Medulla oblongata (tissue), 1 donor: ENCODE data around the gene VIPR1.

ENCODE experiments used
- DNase-seq: peaks from one replicate; pipeline ENCODE4 v3.0.0-alpha.2; 2015; ENCODE audit errors: extremely low spot score

VIPR1 gene

GRCh38 chr3:42511201-42511600, 8.8 kb downstream of the VIPR1 start:
- no peak for DNase-seq

- DNase-seq: no peak
Measured at GRCh38 chr3:42511736-42512135, 9.3 kb downstream of the VIPR1 start.

DNA sequence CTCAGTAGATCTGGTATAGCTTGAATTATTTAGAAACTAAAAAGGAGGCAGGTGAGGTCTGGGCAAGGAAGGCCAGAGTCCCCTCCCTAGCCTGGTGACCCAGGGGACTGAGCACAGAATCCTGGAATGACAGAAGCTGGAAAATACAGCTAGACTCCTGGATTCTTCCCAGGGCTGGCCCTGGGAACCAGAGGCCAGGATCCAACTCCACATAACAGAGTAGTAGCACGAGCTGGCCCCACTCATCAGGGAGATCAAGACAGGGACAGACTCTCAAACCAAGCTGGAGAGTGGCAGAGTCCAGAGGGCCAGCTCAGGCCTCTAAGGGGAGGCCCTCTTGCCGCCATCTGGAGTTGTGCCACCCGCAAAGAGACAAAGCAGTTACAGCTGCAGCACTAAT, 10.7 kb downstream of the VIPR1 start:
- DNase-seq: no peak

DNA sequence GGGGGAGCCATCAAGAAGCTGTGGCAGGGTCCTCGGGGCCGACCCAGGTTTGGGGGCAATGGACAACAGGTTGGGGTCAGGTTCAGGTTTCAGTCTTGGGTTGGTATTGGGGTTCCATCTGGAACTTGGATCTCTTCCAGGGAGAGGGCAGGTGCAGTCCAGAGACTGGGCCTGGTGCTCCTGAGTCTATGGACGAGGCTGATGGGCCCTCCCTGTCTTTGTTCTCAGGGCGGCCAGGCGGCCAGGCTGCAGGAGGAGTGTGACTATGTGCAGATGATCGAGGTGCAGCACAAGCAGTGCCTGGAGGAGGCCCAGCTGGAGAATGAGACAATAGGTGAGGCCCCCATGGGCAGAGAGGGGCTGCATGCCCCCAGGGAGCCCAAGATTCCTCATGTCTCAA, 11.1 kb downstream of the VIPR1 start:
- DNase-seq: no peak

- DNase-seq: no peak
Measured at GRCh38 chr3:42514876-42515275, 12.4 kb downstream of the VIPR1 start.

DNA sequence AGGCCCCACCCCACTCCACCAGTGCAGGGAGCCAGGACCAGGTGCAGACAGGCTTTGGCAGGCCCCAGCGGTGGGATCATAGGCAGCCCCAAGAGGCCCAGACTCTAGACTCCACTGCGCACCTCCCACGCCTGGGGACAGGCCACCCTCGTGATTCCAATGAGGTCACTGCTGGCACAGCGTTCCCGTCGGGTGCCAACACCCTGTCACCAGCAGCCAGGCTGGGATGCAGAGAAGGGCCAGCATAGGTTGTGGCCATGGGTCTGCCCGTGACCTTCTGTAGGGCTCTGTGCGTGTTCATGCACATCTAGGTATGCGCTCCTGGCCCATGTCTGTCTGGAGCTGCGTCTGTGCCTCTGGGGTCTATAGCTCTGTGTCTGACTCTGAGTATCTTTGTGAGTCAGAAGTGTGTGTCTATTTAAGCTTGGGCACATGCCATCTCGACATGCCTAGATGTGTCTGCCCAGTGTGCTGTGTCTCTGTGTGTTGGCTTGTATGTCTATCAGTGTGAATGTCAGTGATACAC, 13.0 kb downstream of the VIPR1 start:
- DNase-seq: no peak

DNA sequence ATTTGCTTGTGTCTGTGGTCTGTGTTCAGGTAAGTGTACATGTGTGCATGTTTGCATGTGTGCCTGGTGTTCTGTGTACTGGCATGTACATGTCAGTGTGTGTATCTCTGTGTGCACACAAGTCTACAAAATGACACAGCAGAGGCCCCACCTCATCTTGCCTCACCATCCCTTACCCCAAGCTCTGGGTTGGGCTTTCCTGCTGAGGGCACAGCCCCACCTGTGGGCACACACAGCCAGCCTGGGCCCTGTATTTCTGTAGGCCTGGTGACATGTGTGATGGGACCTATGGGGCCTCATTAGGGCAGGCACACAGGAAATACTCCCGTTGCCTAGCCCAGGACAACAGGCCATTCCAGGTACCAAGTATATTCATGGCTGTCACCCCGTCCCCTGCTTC, 13.5 kb downstream of the VIPR1 start:
- DNase-seq: no peak

DNA sequence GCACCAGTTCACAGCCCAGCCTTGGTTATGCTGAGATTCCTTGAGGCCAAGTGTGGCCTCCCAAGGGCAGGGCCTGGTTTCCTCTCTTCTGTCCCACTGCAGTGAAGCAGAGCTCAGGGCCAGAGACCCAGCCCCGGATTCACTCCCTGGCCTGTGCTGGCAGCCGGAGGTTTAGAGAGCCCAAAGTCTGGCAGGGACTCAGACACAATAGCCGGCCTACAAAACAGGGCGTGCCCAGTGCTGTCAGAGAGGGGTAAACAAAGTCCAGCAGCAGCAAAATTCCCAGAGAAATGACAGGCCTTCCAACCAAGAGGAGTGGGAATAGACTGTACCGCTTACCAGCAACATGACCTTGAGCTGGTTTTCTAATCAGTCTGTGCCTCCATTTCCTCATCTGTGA, 14.0 kb downstream of the VIPR1 start:
- DNase-seq: no peak

DNA sequence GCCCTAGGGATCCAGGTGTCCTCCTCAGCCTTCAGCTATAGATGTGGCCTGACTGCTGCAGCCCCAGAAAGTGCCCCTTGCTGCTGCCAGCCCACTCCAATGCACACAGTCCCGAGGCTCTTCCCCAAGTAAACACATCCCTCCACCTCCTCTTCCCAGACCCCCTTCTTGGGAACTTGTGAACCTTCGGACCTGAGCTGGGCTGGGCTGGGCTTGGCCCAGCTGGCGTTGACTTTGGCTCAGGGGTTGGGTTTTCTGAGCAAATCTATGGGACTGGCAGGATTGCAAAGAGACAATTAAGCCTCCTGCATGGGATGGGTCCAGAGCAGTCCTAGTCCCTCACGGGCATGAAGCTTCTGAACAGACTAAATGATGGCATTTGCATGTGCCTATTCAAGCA, 14.7 kb downstream of the VIPR1 start:
- no peak for DNase-seq

DNA sequence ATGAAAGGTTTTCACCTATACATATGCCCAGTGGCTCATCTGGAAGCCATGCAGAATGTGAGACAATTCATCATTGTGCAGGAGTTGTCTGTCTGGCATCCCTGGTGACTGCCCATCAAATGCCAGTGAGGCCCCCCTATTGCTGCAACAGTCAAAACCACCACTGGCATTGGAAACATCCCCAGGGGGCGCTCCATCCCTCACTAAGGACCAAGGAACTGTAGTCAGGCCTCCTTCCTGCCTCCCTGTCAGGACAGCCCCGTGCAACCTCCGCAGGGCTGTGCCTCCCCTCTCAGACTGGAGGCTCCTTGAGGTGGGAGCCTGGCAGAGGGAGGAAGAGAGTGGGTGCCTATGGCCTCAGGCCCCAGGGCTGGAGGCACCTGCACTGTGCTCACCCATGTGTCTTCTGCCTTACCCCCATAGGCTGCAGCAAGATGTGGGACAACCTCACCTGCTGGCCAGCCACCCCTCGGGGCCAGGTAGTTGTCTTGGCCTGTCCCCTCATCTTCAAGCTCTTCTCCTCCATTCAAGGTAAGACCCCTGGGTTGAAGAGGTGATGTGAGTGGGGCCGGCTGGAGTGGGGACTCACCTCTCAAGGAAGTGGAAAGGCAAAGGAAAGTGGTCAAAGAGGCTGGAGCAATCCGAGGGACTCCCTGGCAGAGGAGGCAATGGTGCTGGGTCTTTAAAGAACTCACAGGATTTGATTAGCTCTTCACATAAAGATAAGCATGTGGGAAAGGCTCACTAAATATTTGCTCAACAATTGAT, 16.5 kb downstream of the VIPR1 start:
- DNase-seq: no peak

- DNase-seq: no peak
Measured at GRCh38 chr3:42519568-42519962, 17.1 kb downstream of the VIPR1 start.

- no peak for DNase-seq
Measured at GRCh38 chr3:42520336-42520735, 17.9 kb downstream of the VIPR1 start.

- no peak for DNase-seq
Measured at GRCh38 chr3:42520906-42521305, 18.5 kb downstream of the VIPR1 start.

- DNase-seq: no peak
Measured at GRCh38 chr3:42524751-42525150, 22.3 kb downstream of the VIPR1 start.

DNA sequence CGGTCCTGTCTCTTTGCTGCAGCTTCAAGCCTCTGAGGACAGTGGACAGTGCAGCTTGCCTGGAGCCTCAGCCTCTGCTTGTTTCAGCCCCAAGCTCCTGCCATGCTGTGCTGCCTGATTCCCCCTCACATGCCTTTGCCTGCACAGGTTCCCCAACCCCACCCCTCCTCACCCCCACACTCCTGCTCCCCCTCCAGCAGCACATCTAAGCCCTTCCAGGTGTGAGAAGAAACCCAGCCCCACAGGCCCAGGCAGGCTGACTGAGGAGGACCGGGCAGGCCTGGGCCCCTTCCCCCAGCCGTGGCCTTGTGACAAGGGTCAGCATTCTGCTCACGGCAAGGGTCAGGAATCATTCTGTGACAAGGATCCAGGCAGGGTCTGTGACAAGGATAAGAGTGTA, 22.8 kb downstream of the VIPR1 start:
- DNase-seq: no peak

- no peak for DNase-seq
Measured at GRCh38 chr3:42525736-42526345, 23.4 kb downstream of the VIPR1 start.

- no peak for DNase-seq
Measured at GRCh38 chr3:42526616-42527367, 24.3 kb downstream of the VIPR1 start.

GRCh38 chr3:42527368-42527917, 25.0 kb downstream of the VIPR1 start:
- DNase-seq: no peak

- no peak for DNase-seq
Measured at GRCh38 chr3:42529468-42529867, 27.0 kb downstream of the VIPR1 start.

- DNase-seq: no peak
Measured at GRCh38 chr3:42530073-42530472, 27.6 kb downstream of the VIPR1 start.

GRCh38 chr3:42531470-42531869, 29.0 kb downstream of the VIPR1 start:
- no peak for DNase-seq

- no peak for DNase-seq
Measured at GRCh38 chr3:42532229-42532628, 29.8 kb downstream of the VIPR1 start.
